Esophagus (tissue), 2 donors: ENCODE data around the gene RBM12. TPM values are rescaled to one million over a fixed set of nuclear protein-coding genes. Genes with fewer than 3 reads are reported as not detected.

ENCODE experiments used
- H3K27ac ChIP-seq, 2 donors: one replicate each; pipeline ENCODE4 v1.5.1; 2013; ENCODE audit warnings: low read depth in 2 of 2, mild to moderate bottlenecking in 2 of 2, inconsistent platforms in 1 of 2, low read length in 1 of 2, moderate library complexity in 1 of 2
- H3K27me3 ChIP-seq, 2 donors: one replicate each; pipeline ENCODE4 v1.6.1; 2013; ENCODE audit warnings: low read length in 2 of 2, control low read depth in 1 of 2, mild to moderate bottlenecking in 1 of 2; ENCODE audit not compliant: insufficient read depth in 2 of 2, control insufficient read depth in 1 of 2
- H3K36me3 ChIP-seq, 2 donors: one replicate each; pipeline ENCODE4 v1.6.1; 2013; ENCODE audit warnings: low read length in 1 of 2; ENCODE audit not compliant: control insufficient read depth in 2 of 2, insufficient read depth in 2 of 2
- H3K4me1 ChIP-seq, 2 donors: one replicate each; pipeline ENCODE4 v1.6.1; 2013; ENCODE audit warnings: low read length in 1 of 2; ENCODE audit not compliant: control insufficient read depth in 2 of 2, insufficient read depth in 2 of 2
- H3K4me3 ChIP-seq, 2 donors: one replicate each; pipeline ENCODE4 v1.5.1; 2013; ENCODE audit warnings: low read length in 2 of 2, mild to moderate bottlenecking in 2 of 2, low read depth in 1 of 2, moderate library complexity in 1 of 2
- H3K9me3 ChIP-seq, 2 donors: one replicate each; pipeline ENCODE4 v1.6.1; 2013; ENCODE audit warnings: mild to moderate bottlenecking in 2 of 2, low read depth in 1 of 2, low read length in 1 of 2, moderate library complexity in 1 of 2; ENCODE audit not compliant: control insufficient read depth in 2 of 2, insufficient read depth in 1 of 2
- WGBS, 2 donors: extraction: QIAGEN DNeasy Blood & Tissue Kit; methylation state at CpG; one replicate each; pipeline ENCODE4 v1.1.7; 2013; 5-methylcytosine and 5-hydroxymethylcytosine counted together
- polyA plus RNA-seq, 2 donors: library from polyadenylated mRNA; stranded (reverse); fragments of 200-250 nt; gene quantifications; one replicate each; pipeline ENCODE4 v1.2.3, GENCODE V29; 2013
- donor health status: healthy with polysubstance abuse.
- donor health status: Bipolar disorder and iron deficiency.

The RBM12 gene
- polyA plus RNA-seq, 2 donors, result 9.4 to 15.3 TPM

DNA sequence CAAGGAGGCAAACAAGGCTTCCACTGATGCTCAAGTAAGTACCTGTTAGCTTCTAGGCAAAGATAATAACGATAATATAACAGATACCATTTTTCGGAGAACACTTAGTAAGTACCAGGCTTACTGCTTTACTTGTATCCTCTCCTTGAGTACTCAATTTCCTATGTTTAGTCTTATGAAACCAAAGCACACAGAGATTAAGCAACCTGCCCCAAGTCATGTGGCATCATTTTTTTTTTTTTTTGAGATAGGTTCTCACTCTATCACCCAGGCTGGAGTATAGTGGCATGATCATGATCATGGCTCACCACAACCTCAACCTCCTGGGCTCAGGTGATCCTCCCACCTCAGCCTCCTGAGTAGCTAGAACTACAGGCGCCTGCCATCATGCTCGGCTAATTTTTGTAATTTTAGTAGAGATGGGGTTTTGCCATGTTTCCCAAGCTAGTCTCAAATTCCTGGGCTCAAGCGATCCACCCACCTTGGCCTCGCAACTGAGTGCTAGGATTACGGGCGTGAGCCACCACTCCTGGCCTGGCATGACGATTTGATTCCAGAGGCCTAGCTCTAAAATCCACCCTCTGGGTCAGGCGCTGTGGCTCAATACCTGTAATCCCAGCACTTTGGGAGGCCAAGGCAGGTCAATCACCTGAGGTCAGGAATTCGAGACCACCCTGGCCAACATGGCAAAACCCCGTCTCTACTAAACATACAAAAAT lies 35.1 kb downstream of the RBM12 start:
- peaks cover 13 to 31% of the 10 kb centered on the region in 2 donors for H3K36me3 ChIP-seq
- peaks cover 0 to 2% of the 10 kb centered on the region in 2 donors for H3K4me1 ChIP-seq
- H3K4me3 ChIP-seq, result no peak overlapping the region
- WGBS, 2 donors, result 93 to 94% methylated on average over 12 of the region's 12 CpGs
- H3K27me3 ChIP-seq, result no peaks in the 10 kb centered on the region
- H3K9me3 ChIP-seq, result no peaks in the 10 kb centered on the region
- H3K27ac ChIP-seq, result no peak overlapping the region

DNA sequence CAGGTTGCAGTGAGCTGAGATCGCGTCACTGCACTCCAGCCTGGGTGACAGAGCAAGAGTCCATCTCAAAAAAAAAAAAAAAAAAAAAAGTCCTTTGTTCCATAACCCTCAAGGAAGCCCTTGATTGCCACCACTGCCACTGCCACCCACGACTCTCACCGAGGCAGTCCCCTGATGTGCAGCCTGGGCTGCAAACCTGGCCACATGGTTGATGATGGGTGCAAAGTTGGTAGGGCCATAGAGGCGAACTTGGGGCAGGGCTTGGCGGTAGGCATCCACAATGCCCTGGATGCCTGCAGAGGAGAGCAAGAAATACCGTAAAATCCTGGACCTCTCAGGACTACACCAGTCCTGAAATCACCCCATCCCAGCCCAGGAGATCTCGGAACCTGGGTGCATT lies 37.6 kb downstream of the RBM12 start:
- Histone ChIP-seq H3K27me3 (no peaks in the 10 kb centered on the region), H3K9me3 (no peaks in the 10 kb centered on the region), H3K4me1 (no peaks in the 10 kb centered on the region), H3K4me3 (no peak overlapping the region), H3K36me3 (peaks cover 13 to 25% of the 10 kb centered on the region in 2 donors), H3K27ac (no peak overlapping the region)
- WGBS, 2 donors, result 96 to 97% methylated on average over 8 of the region's 8 CpGs

DNA sequence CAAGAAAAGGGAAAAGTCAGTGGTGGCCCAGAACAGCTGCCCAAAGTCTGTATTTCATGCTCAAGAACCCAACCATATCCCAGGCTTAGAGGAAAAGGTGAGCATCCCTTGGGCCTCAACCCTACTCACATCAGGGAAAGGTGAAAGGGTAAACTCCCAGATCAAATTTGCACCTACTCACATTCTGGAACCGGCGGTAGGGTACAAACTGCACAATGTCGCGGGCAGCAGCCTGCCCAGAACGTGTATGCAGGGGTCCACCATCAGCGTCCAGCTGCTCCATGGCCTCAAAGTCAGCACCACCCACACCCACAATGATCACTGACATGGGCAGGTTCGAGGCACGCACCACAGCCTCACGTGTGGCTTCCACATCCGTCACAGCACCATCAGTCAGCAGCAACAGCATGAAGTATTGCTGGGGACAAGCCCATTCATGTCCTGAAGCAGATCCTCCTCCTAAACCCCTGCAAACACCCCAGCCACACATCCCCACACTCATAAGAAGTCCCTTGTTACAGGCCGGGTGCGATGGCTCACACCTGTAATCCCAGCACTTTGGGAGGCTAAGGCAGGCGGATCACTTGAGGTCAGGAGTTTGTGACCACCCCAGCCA lies 38.2 kb downstream of the RBM12 start:
- 84 to 86% methylated on average over 13 of the region's 13 CpGs for whole genome bisulfite sequencing, 2 donors
- H3K4me1 ChIP-seq, result no peaks in the 10 kb centered on the region
- H3K27ac ChIP-seq, result no peak overlapping the region
- peaks cover 9 to 23% of the 10 kb centered on the region in 2 donors for H3K36me3 ChIP-seq
- H3K4me3 ChIP-seq, result no peak overlapping the region
- no peaks in the 10 kb centered on the region for H3K9me3 ChIP-seq
- no peaks in the 10 kb centered on the region for H3K27me3 ChIP-seq

DNA sequence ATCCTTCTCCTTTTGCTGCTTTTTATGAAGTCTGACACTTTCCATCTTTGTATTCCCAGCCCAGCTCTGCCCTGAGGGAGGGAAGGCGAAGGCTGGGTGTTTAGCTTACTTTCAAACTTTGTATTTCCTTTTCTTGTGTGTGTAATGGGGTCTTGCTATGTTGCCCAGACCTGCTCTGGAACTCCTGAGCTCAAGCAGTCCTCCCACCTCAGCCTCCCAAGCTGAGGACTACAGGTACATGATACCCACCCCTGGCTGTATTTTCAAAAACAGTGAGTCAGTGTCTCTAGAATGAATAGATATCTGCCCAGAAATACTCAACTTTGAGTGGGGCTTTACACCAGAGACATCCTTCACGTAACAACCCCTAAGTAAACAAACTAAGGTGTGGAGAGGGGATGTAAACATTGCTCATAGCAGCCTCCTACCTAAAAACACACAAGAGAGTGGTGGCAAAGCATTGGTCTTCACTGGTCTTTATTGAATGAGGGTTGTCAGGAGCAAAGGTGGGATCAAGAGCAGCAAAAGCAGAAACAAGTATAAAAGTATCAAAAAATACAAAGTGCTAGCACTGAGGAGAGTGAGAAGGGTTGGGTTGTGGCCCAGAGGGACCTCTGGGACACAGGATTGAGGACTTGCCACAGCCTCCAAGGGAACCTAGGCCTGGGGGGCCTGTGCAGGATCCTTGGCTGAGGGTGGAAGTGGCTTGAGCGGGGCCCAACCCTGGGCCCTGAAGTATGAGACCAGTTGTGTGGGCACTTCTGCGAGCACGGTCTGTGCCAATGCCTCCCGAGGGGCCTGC lies 38.9 kb downstream of the RBM12 start:
- no peak overlapping the region for H3K4me3 ChIP-seq
- whole genome bisulfite sequencing, 2 donors, result 89 to 95% methylated on average over 6 of the region's 6 CpGs
- H3K9me3 ChIP-seq, result no peaks in the 10 kb centered on the region
- no peaks in the 10 kb centered on the region for H3K4me1 ChIP-seq
- no peaks in the 10 kb centered on the region for H3K27me3 ChIP-seq
- peaks cover 2 to 20% of the 10 kb centered on the region in 2 donors for H3K36me3 ChIP-seq
- H3K27ac ChIP-seq, result no peak overlapping the region

GRCh38 chr20:35621560-35621946 lies 43.1 kb downstream of the RBM12 start:
- H3K4me1 ChIP-seq, result peaks cover 6 to 7% of the 10 kb centered on the region in 2 donors
- no peak overlapping the region for H3K27ac ChIP-seq
- H3K9me3 ChIP-seq, result no peaks in the 10 kb centered on the region
- H3K36me3 ChIP-seq, result peaks cover 0 to 11% of the 10 kb centered on the region in 2 donors
- 88 to 89% methylated on average over 2 of the region's 2 CpGs for WGBS, 2 donors
- no peaks in the 10 kb centered on the region for H3K27me3 ChIP-seq
- no peak overlapping the region for H3K4me3 ChIP-seq

- H3K36me3 ChIP-seq, result peaks cover 0 to 6% of the 10 kb centered on the region in 2 donors
- peaks cover 6 to 7% of the 10 kb centered on the region in 2 donors for H3K4me1 ChIP-seq
- 88 to 91% methylated on average over 11 of the region's 11 CpGs for WGBS, 2 donors
- no peak overlapping the region for H3K27ac ChIP-seq
- no peaks in the 10 kb centered on the region for H3K27me3 ChIP-seq
- H3K9me3 ChIP-seq, result no peaks in the 10 kb centered on the region
- no peak overlapping the region for H3K4me3 ChIP-seq
These were observed 43.7 kb downstream of the RBM12 start for GRCh38 chr20:35620818-35621559.

GRCh38 chr20:35619196-35620095 lies 45.3 kb downstream of the RBM12 start:
- peaks cover 7 to 9% of the 10 kb centered on the region in 2 donors for H3K4me1 ChIP-seq
- 5% methylated on average over 49 of the region's 49 CpGs for WGBS, 2 donors
- peaks cover 0 to 3% of the 10 kb centered on the region in 2 donors for H3K36me3 ChIP-seq
- peak overlapping the region; percentile 45 to 54 for H3K4me3 ChIP-seq
- no peaks in the 10 kb centered on the region for H3K9me3 ChIP-seq
- H3K27me3 ChIP-seq, result no peaks in the 10 kb centered on the region
- peak overlapping the region; percentile 34 to 42 for H3K27ac ChIP-seq

DNA sequence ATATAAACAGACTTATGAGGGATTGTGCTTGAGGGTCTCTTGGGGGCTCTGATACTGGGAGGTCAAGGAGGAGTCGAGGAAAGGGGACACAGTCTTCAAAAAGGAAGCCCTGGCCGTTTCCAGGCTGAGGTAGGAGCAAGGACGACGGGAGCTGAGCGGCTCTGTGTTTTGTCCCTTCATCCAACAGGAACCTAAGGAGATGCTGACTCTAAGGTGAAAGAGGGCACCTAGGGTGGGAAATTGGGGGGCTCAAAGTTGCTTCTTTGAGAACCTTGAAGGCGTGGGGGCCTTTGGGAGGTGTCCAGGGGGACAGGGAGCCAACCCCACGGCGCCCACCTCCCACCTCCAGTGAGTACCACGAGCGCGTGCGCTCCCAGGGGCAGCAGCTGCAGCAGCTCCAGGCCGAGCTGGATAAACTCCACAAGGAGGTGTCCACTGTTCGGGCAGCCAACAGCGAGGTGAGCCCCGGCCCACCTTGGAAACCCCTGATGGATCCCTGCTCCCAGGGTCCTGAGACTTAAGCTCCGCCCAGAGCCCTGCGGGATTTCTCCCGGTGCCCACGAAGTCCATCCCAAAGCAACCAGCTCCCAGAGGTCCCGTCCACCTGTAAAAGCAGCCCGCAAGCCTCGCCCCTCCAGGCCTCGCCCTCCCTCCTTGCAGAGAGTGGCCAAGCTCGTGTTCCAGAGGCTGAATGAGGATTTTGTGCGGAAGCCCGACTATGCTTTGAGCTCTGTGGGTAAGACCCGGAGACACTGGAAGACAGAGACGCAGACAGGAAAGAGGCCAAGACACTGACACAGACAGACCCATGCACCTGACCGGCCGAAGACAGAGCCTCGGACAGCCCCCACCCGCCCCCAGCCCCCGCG lies 46.2 kb downstream of the RBM12 start:
- H3K27ac ChIP-seq, result peak overlapping the region in 1 of 2 donors; percentile 18
- H3K36me3 ChIP-seq, result peaks cover 0 to 3% of the 10 kb centered on the region in 2 donors
- H3K9me3 ChIP-seq, result no peaks in the 10 kb centered on the region
- H3K4me1 ChIP-seq, result peaks cover 7 to 9% of the 10 kb centered on the region in 2 donors
- H3K4me3 ChIP-seq, result peak overlapping the region; percentile 38 to 45
- 7 to 8% methylated on average over 35 of the region's 35 CpGs for WGBS, 2 donors
- no peaks in the 10 kb centered on the region for H3K27me3 ChIP-seq
